SK-N-SH (cell line): ENCODE results near the gene MRPL43.

Experiments
- CHD2 ChIP-seq: fragments of 150-350 bp; IDR thresholded peaks from 2 replicates; pipeline ENCODE4 v1.6.1; 2018; ENCODE audit warnings: low read length; ENCODE audit not compliant: partially characterized antibody
- EZH2phosphoT487 ChIP-seq: fragments of 200-600 bp; sonication (generic); IDR thresholded peaks from 2 replicates; pipeline ENCODE4 v1.6.1; 2017; ENCODE audit warnings: low read depth, mixed run types, mild to moderate bottlenecking, antibody characterized with exemption, moderate library complexity, borderline replicate concordance
- FOSL2 ChIP-seq: IDR thresholded peaks from 2 replicates; pipeline ENCODE4 v1.4.0; 2012; ENCODE audit warnings: low read depth, mild to moderate bottlenecking, moderate library complexity, borderline replicate concordance
- GABPA ChIP-seq: IDR thresholded peaks from 2 replicates; pipeline ENCODE4 v1.4.0; 2012; ENCODE audit warnings: low read depth, mild to moderate bottlenecking
- GATA2 ChIP-seq: sonication (generic); formaldehyde crosslinking; IDR thresholded peaks from 2 replicates; pipeline ENCODE4 v1.5.0; 2020; ENCODE audit warnings: mild to moderate bottlenecking, missing genetic modification reagents
- RAD21 ChIP-seq: IDR thresholded peaks from 2 replicates; pipeline ENCODE4 v1.6.1; 2012; ENCODE audit warnings: mild to moderate bottlenecking, low read length
- SIN3A ChIP-seq: IDR thresholded peaks from 2 replicates; pipeline ENCODE4 v1.6.1; 2012; ENCODE audit warnings: low read depth, mild to moderate bottlenecking, low read length, moderate library complexity, borderline replicate concordance
- TAF1 ChIP-seq: IDR thresholded peaks from 2 replicates; pipeline ENCODE4 v1.6.1; 2012; ENCODE audit warnings: low read depth, mild to moderate bottlenecking, low read length, moderate library complexity, borderline replicate concordance
- TCF12 ChIP-seq: IDR thresholded peaks from 2 replicates; pipeline ENCODE4 v1.4.0; 2012
- TF ChIP-seq, protein P1 (sequence below): fragments of 200-600 bp; sonication (generic); IDR thresholded peaks from 2 replicates; pipeline ENCODE4 v1.6.1; 2017; ENCODE audit warnings: antibody characterized with exemption, mild to moderate bottlenecking, moderate library complexity
- TF ChIP-seq, protein P2 (sequence below): IDR thresholded peaks from 2 replicates; pipeline ENCODE4 v1.6.1; 2012; ENCODE audit warnings: mild to moderate bottlenecking, low read depth, low read length, moderate library complexity

DNA sequence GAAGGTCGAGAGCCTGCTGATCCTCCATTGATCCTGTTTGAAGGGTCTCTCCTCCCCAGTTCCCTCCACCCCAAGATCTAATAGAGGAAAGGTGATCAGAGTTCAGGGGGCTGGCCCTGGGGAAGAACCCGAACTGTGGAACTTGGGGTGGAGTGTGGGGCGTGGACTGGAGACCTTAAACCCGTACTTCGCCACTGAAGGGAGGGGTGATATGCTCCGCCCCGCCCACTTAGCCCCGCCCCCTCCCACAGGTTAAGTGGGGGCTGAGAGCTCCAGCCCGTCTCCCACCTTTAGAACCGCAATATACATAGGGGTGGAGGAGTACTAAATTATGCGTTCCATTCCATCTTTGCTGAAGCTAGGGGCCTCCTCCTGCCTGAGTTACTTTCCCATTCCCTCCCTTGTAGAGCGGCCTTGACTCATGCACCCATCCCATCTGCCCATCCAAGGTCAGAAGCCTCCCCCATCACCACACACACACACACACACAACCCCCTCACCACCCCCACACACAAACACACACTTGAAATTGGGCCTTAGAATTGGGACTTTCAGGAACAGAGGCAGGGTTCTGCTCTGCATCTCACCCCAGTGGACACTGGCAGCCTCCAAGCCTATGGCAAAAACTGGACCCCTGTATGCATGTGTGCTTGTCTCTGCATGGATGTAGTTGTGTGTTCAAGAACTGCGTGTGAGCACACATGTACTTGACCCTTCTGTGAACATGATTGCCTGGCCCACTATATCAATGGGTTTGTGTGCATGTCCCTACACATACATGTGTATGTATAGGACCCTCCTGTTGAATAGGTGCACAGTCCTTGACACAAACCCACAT, 17.0 kb downstream of the MRPL43 start:
- TF ChIP-seq, protein P1, sequence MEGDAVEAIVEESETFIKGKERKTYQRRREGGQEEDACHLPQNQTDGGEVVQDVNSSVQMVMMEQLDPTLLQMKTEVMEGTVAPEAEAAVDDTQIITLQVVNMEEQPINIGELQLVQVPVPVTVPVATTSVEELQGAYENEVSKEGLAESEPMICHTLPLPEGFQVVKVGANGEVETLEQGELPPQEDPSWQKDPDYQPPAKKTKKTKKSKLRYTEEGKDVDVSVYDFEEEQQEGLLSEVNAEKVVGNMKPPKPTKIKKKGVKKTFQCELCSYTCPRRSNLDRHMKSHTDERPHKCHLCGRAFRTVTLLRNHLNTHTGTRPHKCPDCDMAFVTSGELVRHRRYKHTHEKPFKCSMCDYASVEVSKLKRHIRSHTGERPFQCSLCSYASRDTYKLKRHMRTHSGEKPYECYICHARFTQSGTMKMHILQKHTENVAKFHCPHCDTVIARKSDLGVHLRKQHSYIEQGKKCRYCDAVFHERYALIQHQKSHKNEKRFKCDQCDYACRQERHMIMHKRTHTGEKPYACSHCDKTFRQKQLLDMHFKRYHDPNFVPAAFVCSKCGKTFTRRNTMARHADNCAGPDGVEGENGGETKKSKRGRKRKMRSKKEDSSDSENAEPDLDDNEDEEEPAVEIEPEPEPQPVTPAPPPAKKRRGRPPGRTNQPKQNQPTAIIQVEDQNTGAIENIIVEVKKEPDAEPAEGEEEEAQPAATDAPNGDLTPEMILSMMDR = no peak
- TF ChIP-seq SIN3A = no peak
- TF ChIP-seq EZH2phosphoT487 = no peak
- TF ChIP-seq CHD2 = no peak
- no peak for TF ChIP-seq RAD21
- TF ChIP-seq, protein P2, sequence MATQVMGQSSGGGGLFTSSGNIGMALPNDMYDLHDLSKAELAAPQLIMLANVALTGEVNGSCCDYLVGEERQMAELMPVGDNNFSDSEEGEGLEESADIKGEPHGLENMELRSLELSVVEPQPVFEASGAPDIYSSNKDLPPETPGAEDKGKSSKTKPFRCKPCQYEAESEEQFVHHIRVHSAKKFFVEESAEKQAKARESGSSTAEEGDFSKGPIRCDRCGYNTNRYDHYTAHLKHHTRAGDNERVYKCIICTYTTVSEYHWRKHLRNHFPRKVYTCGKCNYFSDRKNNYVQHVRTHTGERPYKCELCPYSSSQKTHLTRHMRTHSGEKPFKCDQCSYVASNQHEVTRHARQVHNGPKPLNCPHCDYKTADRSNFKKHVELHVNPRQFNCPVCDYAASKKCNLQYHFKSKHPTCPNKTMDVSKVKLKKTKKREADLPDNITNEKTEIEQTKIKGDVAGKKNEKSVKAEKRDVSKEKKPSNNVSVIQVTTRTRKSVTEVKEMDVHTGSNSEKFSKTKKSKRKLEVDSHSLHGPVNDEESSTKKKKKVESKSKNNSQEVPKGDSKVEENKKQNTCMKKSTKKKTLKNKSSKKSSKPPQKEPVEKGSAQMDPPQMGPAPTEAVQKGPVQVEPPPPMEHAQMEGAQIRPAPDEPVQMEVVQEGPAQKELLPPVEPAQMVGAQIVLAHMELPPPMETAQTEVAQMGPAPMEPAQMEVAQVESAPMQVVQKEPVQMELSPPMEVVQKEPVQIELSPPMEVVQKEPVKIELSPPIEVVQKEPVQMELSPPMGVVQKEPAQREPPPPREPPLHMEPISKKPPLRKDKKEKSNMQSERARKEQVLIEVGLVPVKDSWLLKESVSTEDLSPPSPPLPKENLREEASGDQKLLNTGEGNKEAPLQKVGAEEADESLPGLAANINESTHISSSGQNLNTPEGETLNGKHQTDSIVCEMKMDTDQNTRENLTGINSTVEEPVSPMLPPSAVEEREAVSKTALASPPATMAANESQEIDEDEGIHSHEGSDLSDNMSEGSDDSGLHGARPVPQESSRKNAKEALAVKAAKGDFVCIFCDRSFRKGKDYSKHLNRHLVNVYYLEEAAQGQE = no peak
- no peak for TF ChIP-seq GABPA
- TF ChIP-seq GATA2 (CRISPR knock-in tag) = no peak
- TF ChIP-seq TCF12 = no peak
- no peak for TF ChIP-seq FOSL2
- TF ChIP-seq TAF1 = no peak
